Esophagus muscularis mucosa (tissue), 2 donors: Measurements from ENCODE around the gene NCKIPSD.

Experiments used
- EP300 ChIP-seq: sonication (generic); formaldehyde crosslinking; IDR thresholded peaks from one replicate; pipeline ENCODE4 v1.6.1; 2017; ENCODE audit warnings: antibody characterized with exemption
- POLR2A ChIP-seq: fragments of 450-650 bp; IDR thresholded peaks from one replicate; pipeline ENCODE4 v1.6.1; 2017; ENCODE audit warnings: antibody characterized with exemption, moderate library complexity, mild to moderate bottlenecking, low read depth

GRCh38 chr3:48641396-48641795 lies 44.3 kb downstream of the NCKIPSD start:
- TF ChIP-seq POLR2A: no peak
- TF ChIP-seq EP300: no peak
